PC-3 (cell line): ENCODE measurements around the gene THNSL1. TPM values are rescaled to one million over a fixed set of nuclear protein-coding genes. Genes with fewer than 3 reads are reported as not detected.

Experiments used
- ATAC-seq: fragments of 200-7000 bp; cut with Tn5 transposase; 2 replicates; pipeline ENCODE4 v1.9.1; 2020; ENCODE audit warnings: mild to moderate bottlenecking, moderate library complexity
- BruUV-seq: library from RNA; stranded (reverse); fragments of 400-500 nt; replicated peaks from 2 replicates; lab custom pipeline; 2021; lab: Mats Ljungman, UMichigan
- CTCF ChIA-PET: fragments of 300-600 bp; sonication (Branson Sonifier 250); formaldehyde crosslinking; loops from one replicate; lab custom pipeline; 2022; ENCODE audit warnings: antibody characterized with exemption; lab: Charles Lee
- POLR2A ChIA-PET: fragments of 300-600 bp; sonication (Branson Sonifier 250); formaldehyde crosslinking; loops from one replicate; lab custom pipeline; 2022; ENCODE audit warnings: antibody characterized with exemption; ENCODE audit not compliant: unreplicated experiment; lab: Charles Lee
- DNase-seq: peaks from one replicate; pipeline ENCODE4 v3.0.0-alpha.2; 2015
- H2AFZ ChIP-seq: fragments of 300-600 bp; sonication (generic); 2 replicates; pipeline ENCODE4 v1.6.0; 2016; ENCODE audit warnings: antibody characterized with exemption, low read length
- H3F3A ChIP-seq: fragments of 300-600 bp; sonication (generic); one replicate; pipeline ENCODE4 v1.6.0; 2017; ENCODE audit warnings: antibody characterized with exemption, low read length, control low read depth, mild to moderate bottlenecking; ENCODE audit not compliant: unreplicated experiment
- H3K27ac ChIP-seq: fragments of 300-600 bp; sonication (generic); 2 replicates; pipeline ENCODE4 v1.5.1; 2016; ENCODE audit warnings: mild to moderate bottlenecking, low read length
- H3K27me3 ChIP-seq: fragments of 300-600 bp; sonication (generic); 2 replicates; pipeline ENCODE4 v1.6.1; 2016; ENCODE audit warnings: low read length, mixed read lengths
- H3K36me3 ChIP-seq: fragments of 300-600 bp; sonication (generic); 2 replicates; pipeline ENCODE4 v1.6.1; 2016; ENCODE audit warnings: low read depth, mixed run types, low read length, mixed read lengths
- H3K4me1 ChIP-seq: fragments of 300-600 bp; sonication (generic); 2 replicates; pipeline ENCODE4 v1.5.1; 2016; ENCODE audit warnings: low read length; ENCODE audit not compliant: insufficient read depth
- H3K4me2 ChIP-seq: fragments of 300-600 bp; sonication (generic); 2 replicates; pipeline ENCODE4 v1.6.0; 2016; ENCODE audit warnings: low read length
- H3K4me3 ChIP-seq: fragments of 300-600 bp; sonication (generic); 2 replicates; pipeline ENCODE4 v1.5.1; 2016; ENCODE audit warnings: mild to moderate bottlenecking, low read length, mixed read lengths
- H3K79me2 ChIP-seq: fragments of 300-600 bp; sonication (generic); 2 replicates; pipeline ENCODE4 v1.6.1; 2017; ENCODE audit warnings: low read length, mixed read lengths
- H3K9ac ChIP-seq: fragments of 300-600 bp; sonication (generic); 2 replicates; pipeline ENCODE4 v1.6.0; 2016; ENCODE audit warnings: mild to moderate bottlenecking, low read length
- H3K9me2 ChIP-seq: fragments of 300-600 bp; sonication (generic); replicated peaks from 2 replicates; pipeline ENCODE4 v1.6.1; 2016; ENCODE audit warnings: mixed run types, low read length, mixed read lengths
- H3K9me3 ChIP-seq: fragments of 300-600 bp; sonication (generic); 2 replicates; pipeline ENCODE4 v1.6.1; 2016; ENCODE audit warnings: low read length, mixed read lengths
- H4K20me1 ChIP-seq: fragments of 300-600 bp; sonication (generic); 2 replicates; pipeline ENCODE4 v1.6.1; 2016; ENCODE audit warnings: low read length, mixed read lengths
- EZH2 ChIP-seq: fragments of 300-600 bp; sonication (generic); IDR thresholded peaks from one replicate; pipeline ENCODE4 v1.6.1; 2017; ENCODE audit warnings: antibody characterized with exemption, mild to moderate bottlenecking, low read length; ENCODE audit not compliant: unreplicated experiment
- EZH2phosphoT487 ChIP-seq: fragments of 300-600 bp; sonication (generic); IDR thresholded peaks from 2 replicates; pipeline ENCODE4 v1.6.1; 2018; ENCODE audit warnings: mild to moderate bottlenecking, antibody characterized with exemption, low read length, borderline replicate concordance
- intact Hi-C: fragments of 100-400 bp; cut with micrococcal nuclease; formaldehyde crosslinking; loops from 2 replicates; pipeline ENCODE4 v1.9.0; 2023
- total RNA-seq: library from RNA; depleted of rRNA; stranded (reverse); fragments of >200 nt; gene quantifications from 2 replicates; pipeline ENCODE4 v1.2.3, GENCODE V29; 2014
- TF ChIP-seq, protein P1 (sequence below): fragments of 300-600 bp; sonication (generic); conservative IDR thresholded peaks from 2 replicates; pipeline ENCODE4 v1.5.1; 2017; ENCODE audit warnings: antibody characterized with exemption, low read depth, mild to moderate bottlenecking, low read length

The THNSL1 gene
- total RNA-seq, 1 experiment from 2014 or later = 2.7 TPM

DNA sequence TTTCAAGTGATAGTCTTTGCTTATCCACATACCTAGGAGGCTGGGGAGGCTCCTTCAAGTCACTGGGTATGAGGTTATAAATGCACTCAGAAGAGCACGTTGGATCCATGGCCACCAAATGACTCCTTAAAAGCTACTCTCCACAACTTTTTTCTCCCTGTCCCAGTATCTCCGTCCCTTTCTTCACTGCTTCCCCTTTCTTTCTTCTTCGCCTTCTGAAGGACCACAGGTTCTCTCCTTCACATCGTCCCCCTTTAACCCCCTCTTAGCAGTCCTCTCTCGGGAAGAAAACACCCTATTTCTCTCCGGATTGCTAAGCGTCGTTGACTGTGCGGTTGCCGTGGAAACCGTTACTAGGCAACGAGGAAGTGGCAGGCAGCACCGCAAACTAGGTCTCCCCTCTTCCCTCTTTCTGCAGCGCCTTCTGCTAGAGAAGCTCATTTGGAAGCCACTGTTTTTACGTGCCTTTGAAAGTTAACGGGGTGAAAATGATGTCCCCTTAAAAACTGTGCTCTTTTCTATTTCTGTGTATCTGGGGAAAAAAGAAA lies 510 bp upstream of the THNSL1 start, which contains the start of gene ENKUR:
Gene ENKUR (minus strand): TSS at position 331 of the 548 bp plus-strand sequence. CDS start 222 bp downstream, at position 109.
- intact Hi-C loops = loop anchor here (1.0 kb wide), 1 partner anchor 46 kb away; no protein-coding TSS in a partner anchor
- CTCF ChIA-PET = interaction anchor here (0.6 kb wide), 1 partner anchor 231 kb away, joined by 4 read pairs; no protein-coding TSS in a partner anchor
- TF ChIP-seq, protein P1, sequence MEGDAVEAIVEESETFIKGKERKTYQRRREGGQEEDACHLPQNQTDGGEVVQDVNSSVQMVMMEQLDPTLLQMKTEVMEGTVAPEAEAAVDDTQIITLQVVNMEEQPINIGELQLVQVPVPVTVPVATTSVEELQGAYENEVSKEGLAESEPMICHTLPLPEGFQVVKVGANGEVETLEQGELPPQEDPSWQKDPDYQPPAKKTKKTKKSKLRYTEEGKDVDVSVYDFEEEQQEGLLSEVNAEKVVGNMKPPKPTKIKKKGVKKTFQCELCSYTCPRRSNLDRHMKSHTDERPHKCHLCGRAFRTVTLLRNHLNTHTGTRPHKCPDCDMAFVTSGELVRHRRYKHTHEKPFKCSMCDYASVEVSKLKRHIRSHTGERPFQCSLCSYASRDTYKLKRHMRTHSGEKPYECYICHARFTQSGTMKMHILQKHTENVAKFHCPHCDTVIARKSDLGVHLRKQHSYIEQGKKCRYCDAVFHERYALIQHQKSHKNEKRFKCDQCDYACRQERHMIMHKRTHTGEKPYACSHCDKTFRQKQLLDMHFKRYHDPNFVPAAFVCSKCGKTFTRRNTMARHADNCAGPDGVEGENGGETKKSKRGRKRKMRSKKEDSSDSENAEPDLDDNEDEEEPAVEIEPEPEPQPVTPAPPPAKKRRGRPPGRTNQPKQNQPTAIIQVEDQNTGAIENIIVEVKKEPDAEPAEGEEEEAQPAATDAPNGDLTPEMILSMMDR = no peak
- TF ChIP-seq EZH2phosphoT487 (no peak), EZH2 (no peak)
- Histone ChIP-seq H3K36me3 (no peaks in the 10 kb centered on the region), H3K4me1 (peaks cover 19% of the 10 kb centered on the region), H3K4me2 (peak within 1 kb of the TSS; percentile 93), H3F3A (no peaks in the 10 kb centered on the region), H3K27ac (peak within 1 kb of the TSS; percentile 89), H3K9me3 (no peaks in the 10 kb centered on the region), H3K79me2 (peaks cover 9% of the 10 kb centered on the region), H4K20me1 (no peaks in the 10 kb centered on the region), H3K4me3 (peak within 1 kb of the TSS; percentile 70), H2AFZ (peak within 1 kb of the TSS; percentile 90), H3K27me3 (no peaks in the 10 kb centered on the region), H3K9ac (peak within 1 kb of the TSS; percentile 87), H3K9me2 (no peaks in the 10 kb centered on the region)
- ATAC-seq (peak; percentile 45), DNase-seq (peak; percentile 86)
- POLR2A ChIA-PET = interaction anchor here (0.5 to 0.7 kb wide), 2 partner anchors 9 to 1991 kb away, joined by 4 read pairs; no protein-coding TSS in a partner anchor
- BruUV-seq = no TSS peak

DNA sequence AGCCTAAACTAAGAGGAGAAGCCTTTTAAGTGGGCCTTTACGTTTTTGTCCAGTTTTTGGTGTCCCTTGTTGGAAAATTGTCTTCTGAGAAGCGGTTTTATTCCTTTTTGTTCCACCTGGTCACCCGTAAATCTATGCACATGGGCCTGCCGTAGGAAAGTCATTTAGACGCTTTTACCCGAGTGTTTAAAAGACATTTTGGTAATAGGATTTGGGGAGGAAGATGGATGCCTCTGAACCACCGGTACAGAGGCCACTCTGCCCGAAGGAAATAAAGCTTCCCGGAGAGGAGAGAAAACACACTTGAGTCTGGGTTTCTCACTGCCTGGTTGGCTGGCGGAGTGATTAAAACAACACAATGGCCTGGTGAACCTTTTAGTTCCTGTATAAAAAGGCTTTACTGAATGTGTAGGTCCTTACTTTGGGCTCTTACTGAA lies 760 bp downstream of the THNSL1 start:
- intact Hi-C loops = no loop called here
- Histone ChIP-seq H3K4me1 (peaks cover 19% of the 10 kb centered on the region), H4K20me1 (no peaks in the 10 kb centered on the region), H3K4me2 (peak overlapping the region; percentile 93), H3K9ac (peak overlapping the region; percentile 87), H3K9me2 (no peaks in the 10 kb centered on the region), H3K9me3 (no peaks in the 10 kb centered on the region), H3F3A (no peaks in the 10 kb centered on the region), H2AFZ (peak overlapping the region; percentile 90), H3K4me3 (peak overlapping the region; percentile 70), H3K36me3 (no peaks in the 10 kb centered on the region), H3K79me2 (peaks cover 9% of the 10 kb centered on the region), H3K27ac (peak overlapping the region; percentile 89), H3K27me3 (no peaks in the 10 kb centered on the region)
- CTCF ChIA-PET = no interaction called here
- TF ChIP-seq EZH2 (no peak), EZH2phosphoT487 (no peak)
- TF ChIP-seq, protein P1 = no peak
- DNase-seq (peak; percentile 5), ATAC-seq (no peak)
- POLR2A ChIA-PET = interaction anchor here (0.6 kb wide), 1 partner anchor 541 kb away, joined by 4 read pairs; no protein-coding TSS in a partner anchor
- TSS peak; percentile 78 for BruUV-seq

DNA sequence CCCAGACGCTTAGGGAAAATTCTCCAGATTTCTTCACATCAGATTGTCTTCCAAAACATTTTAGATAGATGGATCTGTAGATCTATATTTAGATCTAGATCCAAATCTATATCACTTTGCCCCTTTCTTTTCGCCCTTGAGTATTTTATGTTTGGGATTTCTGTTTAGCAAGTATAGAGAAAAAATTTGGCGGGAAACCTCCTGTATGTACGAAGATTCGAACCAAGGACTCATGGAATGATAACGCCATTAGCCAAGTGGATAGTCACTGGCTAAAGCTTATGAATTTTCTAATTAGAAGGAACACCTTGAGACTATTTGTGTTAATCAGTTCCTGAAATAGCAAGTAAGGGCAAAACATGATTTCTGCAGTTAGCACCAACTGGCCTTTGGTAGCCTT lies 1.2 kb downstream of the THNSL1 start:
- no peaks in the 10 kb centered on the region for H3K9me2 ChIP-seq
- no peaks in the 10 kb centered on the region for H3K9me3 ChIP-seq
- no peak overlapping the region for H3K27ac ChIP-seq
- peak overlapping the region; percentile 70 for H3K4me3 ChIP-seq
- CTCF ChIA-PET = no interaction called here
- POLR2A ChIA-PET = no interaction called here
- H4K20me1 ChIP-seq = no peaks in the 10 kb centered on the region
- 0 out of 2 replicates have a peak overlapping the region, but pooled peaks have one; percentile 90 for H2AFZ ChIP-seq
- BruUV-seq = no TSS peak
- TF ChIP-seq EZH2phosphoT487 (no peak), EZH2 (no peak)
- TF ChIP-seq, protein P1 = no peak
- H3K4me2 ChIP-seq = peak overlapping the region; percentile 93
- ATAC-seq (no peak), DNase-seq (no peak)
- H3K27me3 ChIP-seq = no peaks in the 10 kb centered on the region
- H3K36me3 ChIP-seq = no peaks in the 10 kb centered on the region
- peaks cover 9% of the 10 kb centered on the region for H3K79me2 ChIP-seq
- no peaks in the 10 kb centered on the region for H3F3A ChIP-seq
- peaks cover 19% of the 10 kb centered on the region for H3K4me1 ChIP-seq
- intact Hi-C loops = no loop called here
- H3K9ac ChIP-seq = peak overlapping the region; percentile 87
